Coronary artery (tissue), 2 donors: ENCODE results near the gene IL18RAP.

ENCODE experiments used
- DNase-seq: peaks from one replicate; pipeline ENCODE4 v3.0.0-alpha.2; 2017; ENCODE audit warnings: low spot score
- H3K27ac ChIP-seq, 2 donors: fragments of 200-600 bp; sonication (generic); one replicate each; pipeline ENCODE4 v1.5.1; 2016 to 2019
- H3K4me3 ChIP-seq: fragments of 200-600 bp; sonication (generic); 2 replicates; pipeline ENCODE4 v1.5.1; 2016; ENCODE audit warnings: mild to moderate bottlenecking, moderate library complexity
- CTCF ChIP-seq: fragments of 200-600 bp; sonication (generic); IDR thresholded peaks from one replicate; pipeline ENCODE4 v1.5.1; 2019; ENCODE audit warnings: antibody characterized with exemption

IL18RAP gene

GRCh38 chr2:102438578-102438977 lies 15.6 kb downstream of the IL18RAP start:
- H3K27ac ChIP-seq: no peak overlapping the region
- no peak for TF ChIP-seq CTCF
- no peak for DNase-seq
- no peak overlapping the region for H3K4me3 ChIP-seq

GRCh38 chr2:102439065-102439695 lies 16.2 kb downstream of the IL18RAP start:
- Histone ChIP-seq H3K4me3 (no peak overlapping the region), H3K27ac (no peak overlapping the region)
- DNase-seq: no peak
- no peak for TF ChIP-seq CTCF

- peak; percentile 39 for TF ChIP-seq CTCF
- no peak overlapping the region for H3K27ac ChIP-seq
- no peak for DNase-seq
- no peak overlapping the region for H3K4me3 ChIP-seq
Measured at GRCh38 chr2:102442967-102443828, 20.2 kb downstream of the IL18RAP start.

GRCh38 chr2:102444233-102444632 lies 21.3 kb downstream of the IL18RAP start:
- TF ChIP-seq CTCF: no peak
- H3K4me3 ChIP-seq: no peak overlapping the region
- H3K27ac ChIP-seq: no peak overlapping the region

GRCh38 chr2:102446936-102447335 lies 24.0 kb downstream of the IL18RAP start:
- no peak for TF ChIP-seq CTCF
- H3K27ac ChIP-seq: no peak overlapping the region
- no peak overlapping the region for H3K4me3 ChIP-seq
- no peak for DNase-seq

More at GRCh38 chr2:102444233-102444632, 21.3 kb downstream of the IL18RAP start:
- DNase-seq: no peak

- Histone ChIP-seq H3K4me3 (no peak overlapping the region), H3K27ac (no peak overlapping the region)
- DNase-seq: no peak
- TF ChIP-seq CTCF: no peak
Measured at GRCh38 chr2:102449370-102449974, 26.5 kb downstream of the IL18RAP start.
